Astrocyte (in vitro differentiated cells and primary cell): Measurements from ENCODE around the gene MMP17. TPM values are rescaled to one million over a fixed set of nuclear protein-coding genes. Genes with fewer than 3 reads are reported as not detected.

Experiments used
- DNase-seq: peaks from one replicate; pipeline ENCODE4 v3.0.0-alpha.2; 2010; ENCODE audit warnings: low read depth
- FAIRE-seq: peaks from 2 replicates; lab custom pipeline; 2011; peaks lifted over from hg19 to GRCh38; lab: Jason Lieb, UNC
- H2AFZ ChIP-seq: 2 replicates; pipeline ENCODE4 v1.6.0; 2012; ENCODE audit warnings: low read depth, low read length, inconsistent platforms
- H3K27ac ChIP-seq: 2 replicates; pipeline ENCODE4 v1.5.1; 2011; ENCODE audit warnings: low read depth, low read length, inconsistent platforms
- H3K27me3 ChIP-seq: 2 replicates; pipeline ENCODE4 v1.6.0; 2011; ENCODE audit warnings: low read length, inconsistent platforms; ENCODE audit not compliant: insufficient read depth
- H3K36me3 ChIP-seq: 2 replicates; pipeline ENCODE4 v1.5.1; 2011; ENCODE audit warnings: low read length, inconsistent platforms; ENCODE audit not compliant: insufficient read depth
- H3K4me1 ChIP-seq: 2 replicates; pipeline ENCODE4 v1.5.1; 2011; ENCODE audit warnings: low read length, inconsistent platforms; ENCODE audit not compliant: insufficient read depth
- H3K4me2 ChIP-seq: 2 replicates; pipeline ENCODE4 v1.6.0; 2012; ENCODE audit warnings: low read length, inconsistent platforms
- H3K4me3 ChIP-seq: 2 replicates; pipeline ENCODE4 v1.5.1; 2011; ENCODE audit warnings: low read depth, mild to moderate bottlenecking, low read length, inconsistent platforms; ENCODE audit not compliant: insufficient read depth
- H3K79me2 ChIP-seq: 2 replicates; pipeline ENCODE4 v1.6.0; 2012; ENCODE audit warnings: mild to moderate bottlenecking, low read length, inconsistent platforms; ENCODE audit not compliant: insufficient read depth
- H3K9ac ChIP-seq: 2 replicates; pipeline ENCODE4 v1.6.0; 2012; ENCODE audit warnings: mild to moderate bottlenecking, low read length, inconsistent platforms
- H3K9me3 ChIP-seq: 2 replicates; pipeline ENCODE4 v1.5.1; 2012; ENCODE audit warnings: low read depth, mild to moderate bottlenecking, low read length, inconsistent platforms; ENCODE audit not compliant: insufficient read depth
- H4K20me1 ChIP-seq: 2 replicates; pipeline ENCODE4 v1.6.0; 2012; ENCODE audit warnings: low read length, inconsistent platforms; ENCODE audit not compliant: insufficient read depth
- H3K27ac Mint-ChIP-seq: one replicate; pipeline ENCODE4 v1.8.0; 2021; ENCODE audit warnings: mild to moderate bottlenecking, mixed read lengths; ENCODE audit not compliant: unreplicated experiment
- H3K27me3 Mint-ChIP-seq: one replicate; pipeline ENCODE4 v1.8.0; 2021; ENCODE audit warnings: low read depth, mixed read lengths; ENCODE audit not compliant: unreplicated experiment
- H3K36me3 Mint-ChIP-seq: one replicate; pipeline ENCODE4 v1.8.0; 2021; ENCODE audit warnings: low read depth, mixed read lengths; ENCODE audit not compliant: unreplicated experiment
- H3K4me1 Mint-ChIP-seq: one replicate; pipeline ENCODE4 v1.8.0; 2021; ENCODE audit warnings: low read depth, mixed read lengths; ENCODE audit not compliant: unreplicated experiment
- H3K4me3 Mint-ChIP-seq: one replicate; pipeline ENCODE4 v1.8.0; 2021; ENCODE audit warnings: mild to moderate bottlenecking, moderate library complexity, mixed read lengths; ENCODE audit not compliant: unreplicated experiment
- H3K9me3 Mint-ChIP-seq: one replicate; pipeline ENCODE4 v1.8.0; 2021; ENCODE audit warnings: mild to moderate bottlenecking, mixed read lengths; ENCODE audit not compliant: unreplicated experiment
- EZH2 ChIP-seq: IDR thresholded peaks from 2 replicates; pipeline ENCODE4 v1.6.1; 2012; ENCODE audit warnings: mild to moderate bottlenecking, low read length, inconsistent platforms; ENCODE audit not compliant: insufficient read depth
- total RNA-seq: library from RNA; stranded (reverse); gene quantifications from 2 replicates; pipeline ENCODE4 v1.2.1, GENCODE V29; 2021
- TF ChIP-seq, protein P1 (sequence below): IDR thresholded peaks from 2 replicates; pipeline ENCODE4 v1.5.1; 2011; ENCODE audit warnings: low read depth, mild to moderate bottlenecking, inconsistent platforms, low read length, moderate library complexity; ENCODE audit not compliant: insufficient read depth

Gene MMP17
- total RNA-seq, 1 donor from 2014 or later = 8.4 TPM

DNA sequence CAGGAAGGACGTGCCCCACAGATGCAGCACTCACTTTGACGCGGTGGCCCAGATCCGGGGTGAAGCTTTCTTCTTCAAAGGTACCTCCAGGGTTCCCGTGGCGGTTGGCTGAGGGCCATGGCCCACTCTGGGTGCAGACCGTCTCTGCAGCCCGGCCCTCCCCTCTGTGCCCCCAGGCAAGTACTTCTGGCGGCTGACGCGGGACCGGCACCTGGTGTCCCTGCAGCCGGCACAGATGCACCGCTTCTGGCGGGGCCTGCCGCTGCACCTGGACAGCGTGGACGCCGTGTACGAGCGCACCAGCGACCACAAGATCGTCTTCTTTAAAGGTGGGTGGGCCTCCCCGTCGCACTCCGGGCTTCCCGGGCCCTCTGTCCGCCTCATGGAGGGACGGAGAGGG is 16.9 kb downstream of the MMP17 start:
- no peaks in the 10 kb centered on the region for H3K9me3 ChIP-seq

DNA sequence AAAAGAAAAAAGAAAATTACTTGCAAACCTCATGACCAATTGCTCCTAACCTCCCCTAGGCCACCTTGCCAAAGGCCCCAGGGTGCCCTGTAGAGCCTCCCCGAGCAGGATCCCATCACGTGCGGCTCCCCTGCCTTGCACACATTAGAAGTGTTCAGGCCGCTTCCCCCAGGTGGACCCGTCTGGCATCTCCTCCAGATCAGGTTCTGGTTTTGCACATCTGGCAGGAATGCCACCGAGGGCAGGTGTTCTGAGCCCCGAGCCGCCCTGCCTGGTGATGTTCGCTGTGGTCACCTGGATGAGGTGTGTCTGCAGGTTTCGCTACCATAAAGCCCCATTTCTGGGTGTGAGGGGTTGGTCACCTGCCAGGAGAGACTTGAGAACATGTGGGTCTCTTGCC is 19.3 kb downstream of the MMP17 start:
- H3K4me2 ChIP-seq = no peak overlapping the region
- H3K27ac ChIP-seq = no peak overlapping the region
- H3K4me3 Mint-ChIP-seq = no peak overlapping the region
- no peaks in the 10 kb centered on the region for H3K27me3 ChIP-seq
- no peak for TF ChIP-seq EZH2
- TF ChIP-seq, protein P1, sequence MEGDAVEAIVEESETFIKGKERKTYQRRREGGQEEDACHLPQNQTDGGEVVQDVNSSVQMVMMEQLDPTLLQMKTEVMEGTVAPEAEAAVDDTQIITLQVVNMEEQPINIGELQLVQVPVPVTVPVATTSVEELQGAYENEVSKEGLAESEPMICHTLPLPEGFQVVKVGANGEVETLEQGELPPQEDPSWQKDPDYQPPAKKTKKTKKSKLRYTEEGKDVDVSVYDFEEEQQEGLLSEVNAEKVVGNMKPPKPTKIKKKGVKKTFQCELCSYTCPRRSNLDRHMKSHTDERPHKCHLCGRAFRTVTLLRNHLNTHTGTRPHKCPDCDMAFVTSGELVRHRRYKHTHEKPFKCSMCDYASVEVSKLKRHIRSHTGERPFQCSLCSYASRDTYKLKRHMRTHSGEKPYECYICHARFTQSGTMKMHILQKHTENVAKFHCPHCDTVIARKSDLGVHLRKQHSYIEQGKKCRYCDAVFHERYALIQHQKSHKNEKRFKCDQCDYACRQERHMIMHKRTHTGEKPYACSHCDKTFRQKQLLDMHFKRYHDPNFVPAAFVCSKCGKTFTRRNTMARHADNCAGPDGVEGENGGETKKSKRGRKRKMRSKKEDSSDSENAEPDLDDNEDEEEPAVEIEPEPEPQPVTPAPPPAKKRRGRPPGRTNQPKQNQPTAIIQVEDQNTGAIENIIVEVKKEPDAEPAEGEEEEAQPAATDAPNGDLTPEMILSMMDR = no peak
- no peaks in the 10 kb centered on the region for H3K4me1 Mint-ChIP-seq
- H3K27me3 Mint-ChIP-seq = peaks cover 2% of the 10 kb centered on the region
- peaks cover 2% of the 10 kb centered on the region for H3K36me3 Mint-ChIP-seq
- DNase-seq = no peak
- H3K9ac ChIP-seq = no peak overlapping the region
- H3K9me3 ChIP-seq = no peaks in the 10 kb centered on the region
- no peaks in the 10 kb centered on the region for H4K20me1 ChIP-seq
- H3K4me3 ChIP-seq = no peak overlapping the region
- peaks cover 5% of the 10 kb centered on the region for H3K4me1 ChIP-seq
- H2AFZ ChIP-seq = no peak overlapping the region
- no peaks in the 10 kb centered on the region for H3K36me3 ChIP-seq
- H3K27ac Mint-ChIP-seq = no peak overlapping the region
- FAIRE-seq = no peak
- no peaks in the 10 kb centered on the region for H3K79me2 ChIP-seq
- H3K9me3 Mint-ChIP-seq = no peaks in the 10 kb centered on the region

More for the DNA sequence above, 16.9 kb downstream of the MMP17 start:
- H3K27me3 ChIP-seq = no peaks in the 10 kb centered on the region
- TF ChIP-seq, protein P1 = no peak
- TF ChIP-seq EZH2 = no peak
- no peak overlapping the region for H2AFZ ChIP-seq
- H3K4me1 ChIP-seq = no peaks in the 10 kb centered on the region
- Mint-ChIP-seq H3K27ac (no peak overlapping the region), H3K4me3 (no peak overlapping the region), H3K4me1 (no peaks in the 10 kb centered on the region), H3K36me3 (peaks cover 2% of the 10 kb centered on the region), H3K27me3 (no peaks in the 10 kb centered on the region), H3K9me3 (no peaks in the 10 kb centered on the region)
- H3K79me2 ChIP-seq = no peaks in the 10 kb centered on the region
- H3K4me2 ChIP-seq = no peak overlapping the region
- no peaks in the 10 kb centered on the region for H3K36me3 ChIP-seq
- H3K9ac ChIP-seq = no peak overlapping the region
- H3K4me3 ChIP-seq = no peak overlapping the region
- no peak overlapping the region for H3K27ac ChIP-seq
- FAIRE-seq = no peak
- H4K20me1 ChIP-seq = no peaks in the 10 kb centered on the region
- DNase-seq = no peak

DNA sequence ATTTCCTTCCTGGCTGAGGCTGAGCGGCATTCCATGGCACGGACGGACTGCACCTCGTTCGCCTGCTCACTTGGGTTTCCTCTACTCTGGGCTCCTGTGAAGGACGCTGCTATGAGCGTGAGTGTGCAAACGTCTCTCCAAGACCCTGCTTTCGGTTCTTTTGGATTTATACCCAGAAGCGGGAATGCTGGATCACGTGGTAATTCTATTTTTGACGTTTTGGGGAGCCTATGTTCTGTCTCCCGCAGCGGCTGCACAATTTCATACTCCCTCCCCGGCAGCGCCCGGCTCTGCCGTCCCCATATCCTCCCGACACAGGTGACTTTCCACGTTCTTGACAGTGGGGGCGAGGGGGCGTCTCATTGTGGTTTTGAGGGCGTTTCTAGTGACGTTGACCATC is 20.6 kb downstream of the MMP17 start:
- Histone ChIP-seq H3K9ac (no peak overlapping the region), H3K9me3 (no peaks in the 10 kb centered on the region), H4K20me1 (no peaks in the 10 kb centered on the region), H3K79me2 (no peaks in the 10 kb centered on the region), H3K27me3 (no peaks in the 10 kb centered on the region), H3K27ac (no peak overlapping the region), H3K4me1 (peaks cover 14% of the 10 kb centered on the region), H3K4me2 (no peak overlapping the region), H2AFZ (no peak overlapping the region), H3K4me3 (no peak overlapping the region), H3K36me3 (no peaks in the 10 kb centered on the region)
- H3K36me3 Mint-ChIP-seq = peaks cover 2% of the 10 kb centered on the region
- DNase-seq = no peak
- TF ChIP-seq, protein P1 = no peak
- no peak for TF ChIP-seq EZH2
- H3K27me3 Mint-ChIP-seq = peaks cover 2% of the 10 kb centered on the region
- H3K4me3 Mint-ChIP-seq = no peak overlapping the region
- no peak overlapping the region for H3K27ac Mint-ChIP-seq
- H3K9me3 Mint-ChIP-seq = no peaks in the 10 kb centered on the region
- no peak for FAIRE-seq
- H3K4me1 Mint-ChIP-seq = no peaks in the 10 kb centered on the region
